Fibroblast of lung (primary cell): ENCODE results near the gene QRICH2. TPM values are rescaled to one million over a fixed set of nuclear protein-coding genes. Genes with fewer than 3 reads are reported as not detected.

Source experiments
- DNase-seq, 2 donors: peaks; one replicate each; pipeline versions ENCODE4 v3.0.0 to v3.0.0-alpha.2; 2010; ENCODE audit warnings: low read depth in 2 of 2
- H2AFZ ChIP-seq: 2 replicates; pipeline ENCODE4 v1.5.1; 2012; ENCODE audit warnings: low read length, control low read depth, inconsistent platforms
- H3K27ac ChIP-seq: 2 replicates; pipeline ENCODE4 v1.5.1; 2011; ENCODE audit warnings: low read length, control low read depth; ENCODE audit not compliant: insufficient read depth
- H3K27me3 ChIP-seq: 2 replicates; pipeline ENCODE4 v1.5.1; 2011; ENCODE audit warnings: mild to moderate bottlenecking, low read length; ENCODE audit not compliant: control insufficient read depth, insufficient read depth
- H3K36me3 ChIP-seq: 2 replicates; pipeline ENCODE4 v1.5.1; 2011; ENCODE audit warnings: low read length; ENCODE audit not compliant: control insufficient read depth, insufficient read depth
- H3K4me1 ChIP-seq: 2 replicates; pipeline ENCODE4 v1.5.1; 2011; ENCODE audit warnings: low read length; ENCODE audit not compliant: control insufficient read depth, insufficient read depth; ENCODE audit errors: extremely low read depth
- H3K4me2 ChIP-seq: 2 replicates; pipeline ENCODE4 v1.5.1; 2011; ENCODE audit warnings: low read length, control low read depth; ENCODE audit not compliant: insufficient read depth; ENCODE audit errors: extremely low read depth
- H3K4me3 ChIP-seq, 4 experiments: fragments of 200-600 bp in 1 of 4; sonication (generic) in 1 of 4; replicated peaks in 1 of 4; 2 replicates each; pipeline ENCODE4 v1.5.1; 2011 to 2016; ENCODE audit warnings: low read length in 4 of 4, low read depth in 3 of 4, mild to moderate bottlenecking in 3 of 4, control low read depth in 2 of 4, inconsistent platforms in 1 of 4, mixed read lengths in 1 of 4; ENCODE audit not compliant: insufficient read depth in 1 of 4; ENCODE audit errors: control extremely low read depth in 1 of 4
- H3K79me2 ChIP-seq: 2 replicates; pipeline ENCODE4 v1.5.1; 2012; ENCODE audit warnings: mild to moderate bottlenecking, low read length, inconsistent platforms; ENCODE audit not compliant: control insufficient read depth, insufficient read depth
- H3K9ac ChIP-seq: 2 replicates; pipeline ENCODE4 v1.5.1; 2011; ENCODE audit warnings: mild to moderate bottlenecking, low read length, control low read depth; ENCODE audit not compliant: insufficient read depth
- H3K9me3 ChIP-seq: 2 replicates; pipeline ENCODE4 v1.5.1; 2012; ENCODE audit warnings: low read depth, low read length; ENCODE audit not compliant: control insufficient read depth, insufficient read depth
- H4K20me1 ChIP-seq: 2 replicates; pipeline ENCODE4 v1.5.1; 2011; ENCODE audit warnings: low read length; ENCODE audit not compliant: control insufficient read depth, insufficient read depth; ENCODE audit errors: extremely low read depth
- CTCF ChIP-seq, 2 donors: IDR thresholded peaks in 1 of 2; conservative IDR thresholded peaks in 1 of 2; 1 replicate in 1 of 2; 2 replicates in 1 of 2; pipeline ENCODE4 v1.5.1; 2011 to 2012; ENCODE audit warnings: low read length in 2 of 2, control low read depth in 1 of 2, inconsistent platforms in 1 of 2, low read depth in 1 of 2, mild to moderate bottlenecking in 1 of 2
- EZH2 ChIP-seq: IDR thresholded peaks from 2 replicates; pipeline ENCODE4 v1.5.1; 2012; ENCODE audit warnings: low read length, control low read depth, mild to moderate bottlenecking; ENCODE audit errors: missing control alignments
- polyA plus RNA-seq, 2 donors: library from polyadenylated mRNA; depleted of rRNA in 1 of 2; stranded (reverse) in 1 of 2; unstranded in 1 of 2; fragments of >200 nt; gene quantifications; 2 replicates each; pipeline ENCODE4 v1.2.1, GENCODE V29; 2011 to 2012; ENCODE audit warnings: missing spikeins in 1 of 2
- total RNA-seq: library from RNA; depleted of rRNA; stranded (reverse); fragments of >200 nt; gene quantifications from 2 replicates; pipeline ENCODE4 v1.2.1, GENCODE V29; 2014

QRICH2 gene
- total and polyA plus RNA-seq, 2 donors (not counting 1 experiment from before 2014, with no cell fraction given) = 0.26 to 4.3 TPM

- H4K20me1 ChIP-seq = no peaks in the 10 kb centered on the region
- no peaks in the 10 kb centered on the region for H3K27me3 ChIP-seq
- no peak overlapping the region for H3K4me2 ChIP-seq
- H3K9me3 ChIP-seq = no peaks in the 10 kb centered on the region
- no peak overlapping the region for H3K4me3 ChIP-seq
- H3K27ac ChIP-seq = no peak overlapping the region
- no peaks in the 10 kb centered on the region for H3K79me2 ChIP-seq
- H3K4me1 ChIP-seq = no peaks in the 10 kb centered on the region
- H3K9ac ChIP-seq = no peak overlapping the region
- no peak for TF ChIP-seq EZH2
- TF ChIP-seq CTCF (conservative IDR thresholded peaks at IDR 0.05 in 1 of 2, IDR thresholded peaks at IDR 0.05 in 1 of 2; ENCODE audit: low read depth in 1 of 2, low read length in 2 of 2) = no peak
- H2AFZ ChIP-seq = no peak overlapping the region
- no peak for DNase-seq
- peaks cover 2% of the 10 kb centered on the region for H3K36me3 ChIP-seq
Measured at GRCh38 chr17:76343106-76343505, 35.0 kb upstream of the QRICH2 start.

GRCh38 chr17:76341301-76341700 is 33.2 kb upstream of the QRICH2 start:
- H3K36me3 ChIP-seq = no peaks in the 10 kb centered on the region
- no peak overlapping the region for H3K9ac ChIP-seq
- H3K9me3 ChIP-seq = no peaks in the 10 kb centered on the region
- no peaks in the 10 kb centered on the region for H3K27me3 ChIP-seq
- H2AFZ ChIP-seq = no peak overlapping the region
- H3K4me1 ChIP-seq = peaks cover 2% of the 10 kb centered on the region
- no peak for TF ChIP-seq EZH2
- TF ChIP-seq CTCF (conservative IDR thresholded peaks at IDR 0.05 in 1 of 2, IDR thresholded peaks at IDR 0.05 in 1 of 2; ENCODE audit: low read depth in 1 of 2, low read length in 2 of 2) = no peak
- H3K79me2 ChIP-seq = no peaks in the 10 kb centered on the region
- DNase-seq = no peak
- H3K4me2 ChIP-seq = no peak overlapping the region
- H4K20me1 ChIP-seq = no peaks in the 10 kb centered on the region
- H3K27ac ChIP-seq = no peak overlapping the region
- no peak overlapping the region for H3K4me3 ChIP-seq

GRCh38 chr17:76337413-76337777 is 29.3 kb upstream of the QRICH2 start:
- H2AFZ ChIP-seq = no peak overlapping the region

More at GRCh38 chr17:76337413-76337777, 29.3 kb upstream of the QRICH2 start:
- DNase-seq = peak; percentile 18 to 54
- Histone ChIP-seq H3K36me3 (no peaks in the 10 kb centered on the region), H3K4me3 (no peak overlapping the region), H3K4me1 (peaks cover 2% of the 10 kb centered on the region), H3K27ac (no peak overlapping the region), H3K9me3 (no peaks in the 10 kb centered on the region), H4K20me1 (no peaks in the 10 kb centered on the region), H3K27me3 (no peaks in the 10 kb centered on the region), H3K79me2 (peaks cover 2% of the 10 kb centered on the region), H3K4me2 (no peak overlapping the region), H3K9ac (no peak overlapping the region)
- TF ChIP-seq CTCF (conservative IDR thresholded peaks at IDR 0.05 in 1 of 2, IDR thresholded peaks at IDR 0.05 in 1 of 2; ENCODE audit: low read depth in 1 of 2, low read length in 2 of 2) = no peak
- TF ChIP-seq EZH2 = no peak
